Measurements from ENCODE around the gene TXNRD2. TPM values are rescaled to one million over a fixed set of nuclear protein-coding genes. Genes with fewer than 3 reads are reported as not detected.

The TXNRD2 gene
- total RNA-seq, 1 experiment from 2014 or later: 33.7 TPM

DNA sequence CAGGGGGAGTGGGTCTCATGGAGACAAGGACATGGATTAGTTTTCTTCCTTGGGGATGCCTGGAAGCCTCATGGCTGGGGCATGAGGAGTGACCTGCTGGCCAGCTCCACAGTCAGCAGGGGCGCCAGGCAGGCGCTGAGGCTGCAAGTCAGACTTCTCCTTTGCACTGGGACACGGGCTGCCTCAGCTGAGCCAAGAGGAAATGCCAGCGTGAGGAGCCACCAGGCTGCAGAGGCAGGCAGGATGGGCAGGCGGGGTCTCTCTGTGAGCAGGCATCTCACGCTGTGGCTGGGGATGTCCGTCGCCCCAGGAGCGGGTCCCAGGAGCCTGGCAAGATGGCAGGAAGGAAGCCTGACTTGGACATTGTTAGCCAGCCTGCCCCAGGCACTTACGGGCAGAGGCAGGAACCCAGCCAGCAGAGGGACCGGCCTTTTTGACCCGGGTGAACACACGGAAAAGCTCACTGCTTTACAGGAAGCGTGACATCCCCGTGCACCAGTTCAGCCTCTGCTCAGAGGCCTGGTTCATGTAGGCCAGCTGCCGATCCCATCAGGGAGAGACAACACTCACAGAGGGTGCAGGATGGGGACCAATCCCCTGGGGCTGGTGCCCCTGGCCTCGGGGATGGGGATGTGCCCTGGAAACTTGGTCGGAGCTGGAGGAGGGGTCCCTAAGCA, 97.1 kb downstream of the TXNRD2 start:
- Mint-ChIP-seq H3K27me3 (ENCODE audit: unreplicated experiment) (no peaks in the 10 kb centered on the region), H3K36me3 (ENCODE audit: insufficient read depth, unreplicated experiment) (peaks cover 27% of the 10 kb centered on the region), H3K4me1 (ENCODE audit: low read depth, unreplicated experiment) (peaks cover 50% of the 10 kb centered on the region), H3K27ac (ENCODE audit: unreplicated experiment) (no peak overlapping the region), H3K4me3 (ENCODE audit: low read depth, unreplicated experiment) (no peak overlapping the region), H3K9me3 (ENCODE audit: low read depth, unreplicated experiment) (no peaks in the 10 kb centered on the region)
- intact Hi-C loops (cut with micrococcal nuclease; ENCODE audit: unreplicated experiment): no loop called here
- no TSS peak for BruUV-seq (replicated peaks)
- CTCF ChIA-PET: interaction anchor here (0.6 kb wide), 1 partner anchor 871 kb away, joined by 5 read pairs; no protein-coding TSS in a partner anchor
- DNase-seq: no peak
- TF ChIP-seq, protein P1, sequence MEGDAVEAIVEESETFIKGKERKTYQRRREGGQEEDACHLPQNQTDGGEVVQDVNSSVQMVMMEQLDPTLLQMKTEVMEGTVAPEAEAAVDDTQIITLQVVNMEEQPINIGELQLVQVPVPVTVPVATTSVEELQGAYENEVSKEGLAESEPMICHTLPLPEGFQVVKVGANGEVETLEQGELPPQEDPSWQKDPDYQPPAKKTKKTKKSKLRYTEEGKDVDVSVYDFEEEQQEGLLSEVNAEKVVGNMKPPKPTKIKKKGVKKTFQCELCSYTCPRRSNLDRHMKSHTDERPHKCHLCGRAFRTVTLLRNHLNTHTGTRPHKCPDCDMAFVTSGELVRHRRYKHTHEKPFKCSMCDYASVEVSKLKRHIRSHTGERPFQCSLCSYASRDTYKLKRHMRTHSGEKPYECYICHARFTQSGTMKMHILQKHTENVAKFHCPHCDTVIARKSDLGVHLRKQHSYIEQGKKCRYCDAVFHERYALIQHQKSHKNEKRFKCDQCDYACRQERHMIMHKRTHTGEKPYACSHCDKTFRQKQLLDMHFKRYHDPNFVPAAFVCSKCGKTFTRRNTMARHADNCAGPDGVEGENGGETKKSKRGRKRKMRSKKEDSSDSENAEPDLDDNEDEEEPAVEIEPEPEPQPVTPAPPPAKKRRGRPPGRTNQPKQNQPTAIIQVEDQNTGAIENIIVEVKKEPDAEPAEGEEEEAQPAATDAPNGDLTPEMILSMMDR (IDR thresholded peaks at IDR 0.05; ENCODE audit: unreplicated experiment): no peak

DNA sequence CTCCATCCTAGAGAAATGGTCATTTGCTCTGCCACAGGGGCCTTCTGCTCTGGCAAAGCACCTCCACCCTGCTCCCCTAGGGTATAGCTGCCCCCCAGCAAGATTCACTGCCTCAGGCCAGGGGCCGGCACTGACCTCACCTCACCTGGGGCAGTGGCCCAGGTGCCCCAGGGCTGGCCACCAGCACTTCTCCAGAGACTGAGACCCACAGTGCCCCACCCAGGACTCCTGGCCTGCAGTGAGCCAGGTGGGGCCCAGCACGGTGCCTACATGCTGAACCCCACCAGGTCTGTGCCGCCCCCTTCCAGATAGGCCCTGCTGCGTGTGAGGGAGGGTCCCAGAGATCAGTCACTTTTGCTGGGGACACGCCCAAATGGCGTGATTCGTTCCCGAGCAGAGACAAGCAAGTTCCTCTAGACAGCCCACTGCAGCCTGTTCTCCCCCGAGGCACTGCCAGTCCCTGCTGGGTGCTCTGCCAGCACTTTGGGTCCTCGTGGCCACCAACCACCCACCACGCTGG, 97.7 kb downstream of the TXNRD2 start:
- CTCF ChIA-PET: interaction anchor here (0.6 kb wide), 1 partner anchor 871 kb away, joined by 5 read pairs; no protein-coding TSS in a partner anchor
- no peak for DNase-seq
- Mint-ChIP-seq H3K4me3 (ENCODE audit: low read depth, unreplicated experiment) (no peak overlapping the region), H3K4me1 (ENCODE audit: low read depth, unreplicated experiment) (peaks cover 45% of the 10 kb centered on the region), H3K27ac (ENCODE audit: unreplicated experiment) (no peak overlapping the region), H3K9me3 (ENCODE audit: low read depth, unreplicated experiment) (no peaks in the 10 kb centered on the region), H3K36me3 (ENCODE audit: insufficient read depth, unreplicated experiment) (peaks cover 27% of the 10 kb centered on the region), H3K27me3 (ENCODE audit: unreplicated experiment) (no peaks in the 10 kb centered on the region)
- TF ChIP-seq, protein P1 (IDR thresholded peaks at IDR 0.05; ENCODE audit: unreplicated experiment): no peak
- no TSS peak for BruUV-seq (replicated peaks)
- intact Hi-C loops (cut with micrococcal nuclease; ENCODE audit: unreplicated experiment): no loop called here

DNA sequence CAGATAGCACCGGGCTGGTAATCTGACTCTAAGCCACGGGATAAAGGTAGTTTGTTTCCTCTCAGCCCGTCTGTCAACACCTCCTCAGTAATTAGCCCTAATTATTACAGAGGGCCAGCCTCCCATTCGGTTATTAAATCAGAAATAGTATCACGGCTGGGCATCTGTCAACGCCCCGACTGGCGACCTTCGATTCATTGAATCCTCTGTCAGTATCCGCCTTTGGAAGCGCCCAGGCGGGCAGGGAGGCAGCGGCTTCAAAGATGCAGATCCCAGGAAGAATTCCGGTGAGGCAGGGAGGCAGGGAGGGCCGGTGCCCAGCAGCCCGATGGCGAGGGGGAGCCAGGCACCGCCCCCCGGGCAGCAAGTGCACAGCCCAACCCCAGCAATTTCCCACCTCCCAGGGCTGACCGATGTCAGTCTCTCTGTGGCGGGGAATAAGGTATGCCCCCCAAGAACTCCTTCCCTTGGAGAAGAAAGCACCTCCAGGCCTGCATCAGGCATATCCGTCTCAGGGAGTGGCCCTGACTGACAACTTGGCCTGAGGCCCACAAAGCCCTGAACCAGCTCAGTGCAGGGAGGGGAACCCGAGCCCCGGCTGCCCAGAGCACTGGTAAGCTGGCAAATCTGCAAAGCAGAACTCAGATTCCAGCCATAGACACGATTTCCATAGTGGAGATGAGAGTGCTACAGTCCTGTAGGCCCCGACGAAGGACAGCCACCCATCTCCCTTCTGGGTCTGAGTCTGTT, 98.3 kb downstream of the TXNRD2 start:
- CTCF ChIA-PET: no interaction called here
- H3K27ac Mint-ChIP-seq (ENCODE audit: unreplicated experiment): no peak overlapping the region
- DNase-seq: no peak

DNA sequence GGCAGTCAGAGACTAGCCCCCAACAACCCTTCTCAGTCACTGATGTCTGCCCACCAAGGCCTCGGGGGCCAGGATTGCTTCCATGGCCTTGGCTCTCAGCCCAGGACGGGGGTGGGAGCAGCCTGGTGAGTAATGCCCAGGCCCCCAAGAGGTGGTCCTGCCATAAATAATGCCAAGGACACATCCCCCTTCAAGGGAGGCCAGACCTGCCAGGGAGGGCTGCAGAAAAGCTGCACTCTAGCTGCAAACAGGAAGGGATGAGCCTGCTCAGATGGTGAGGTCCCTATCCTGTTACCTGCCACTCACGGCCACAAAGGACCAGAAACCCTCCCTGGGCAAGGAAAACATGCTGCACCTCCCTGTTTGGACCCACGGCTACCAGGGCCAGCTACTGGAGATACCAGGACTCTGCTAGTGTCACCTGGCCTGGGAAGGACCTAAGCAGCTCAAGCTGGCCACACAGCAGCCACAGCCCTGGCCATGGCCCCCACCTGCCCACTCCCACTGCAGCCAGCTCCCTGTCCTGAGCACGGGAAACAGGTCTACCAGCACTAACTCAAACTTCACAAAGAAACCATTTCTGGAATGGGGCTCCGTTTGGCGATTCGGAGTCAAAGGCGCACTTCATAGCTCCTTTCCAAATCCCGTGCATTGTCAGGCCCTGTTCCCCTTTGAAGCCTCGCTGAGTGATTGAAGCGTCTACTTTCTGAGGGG, 99.1 kb downstream of the TXNRD2 start:
- intact Hi-C loops (cut with micrococcal nuclease; ENCODE audit: unreplicated experiment): no loop called here
- no peaks in the 10 kb centered on the region for H3K27me3 Mint-ChIP-seq (ENCODE audit: unreplicated experiment)
- DNase-seq: no peak
- peaks cover 13% of the 10 kb centered on the region for H3K36me3 Mint-ChIP-seq (ENCODE audit: insufficient read depth, unreplicated experiment)
- CTCF ChIA-PET: no interaction called here
- no TSS peak for BruUV-seq (replicated peaks)
- H3K4me3 Mint-ChIP-seq (ENCODE audit: low read depth, unreplicated experiment): no peak overlapping the region
- peaks cover 32% of the 10 kb centered on the region for H3K4me1 Mint-ChIP-seq (ENCODE audit: low read depth, unreplicated experiment)
- no peaks in the 10 kb centered on the region for H3K9me3 Mint-ChIP-seq (ENCODE audit: low read depth, unreplicated experiment)
- no peak overlapping the region for H3K27ac Mint-ChIP-seq (ENCODE audit: unreplicated experiment)
- TF ChIP-seq, protein P1 (IDR thresholded peaks at IDR 0.05; ENCODE audit: unreplicated experiment): no peak

More for the DNA sequence above, 98.3 kb downstream of the TXNRD2 start:
- H3K27me3 Mint-ChIP-seq (ENCODE audit: unreplicated experiment): no peaks in the 10 kb centered on the region
- H3K36me3 Mint-ChIP-seq (ENCODE audit: insufficient read depth, unreplicated experiment): peaks cover 20% of the 10 kb centered on the region
- TF ChIP-seq, protein P1 (IDR thresholded peaks at IDR 0.05; ENCODE audit: unreplicated experiment): no peak
- H3K4me3 Mint-ChIP-seq (ENCODE audit: low read depth, unreplicated experiment): no peak overlapping the region
- H3K4me1 Mint-ChIP-seq (ENCODE audit: low read depth, unreplicated experiment): peaks cover 39% of the 10 kb centered on the region
- no TSS peak for BruUV-seq (replicated peaks)
- intact Hi-C loops (cut with micrococcal nuclease; ENCODE audit: unreplicated experiment): no loop called here
- no peaks in the 10 kb centered on the region for H3K9me3 Mint-ChIP-seq (ENCODE audit: low read depth, unreplicated experiment)
